HG03103 (cell line): Measurements from ENCODE around the gene COL20A1.
A peak's percentile ranks its signal among the peaks of the same experiment; 100 is the strongest.

Source experiments
- ATAC-seq: cut with Tn5 transposase; IDR thresholded peaks from one replicate; pipeline ENCODE4 v1.9.1; 2021; ENCODE audit warnings: low read depth; ENCODE audit not compliant: unreplicated experiment

COL20A1 gene

DNA sequence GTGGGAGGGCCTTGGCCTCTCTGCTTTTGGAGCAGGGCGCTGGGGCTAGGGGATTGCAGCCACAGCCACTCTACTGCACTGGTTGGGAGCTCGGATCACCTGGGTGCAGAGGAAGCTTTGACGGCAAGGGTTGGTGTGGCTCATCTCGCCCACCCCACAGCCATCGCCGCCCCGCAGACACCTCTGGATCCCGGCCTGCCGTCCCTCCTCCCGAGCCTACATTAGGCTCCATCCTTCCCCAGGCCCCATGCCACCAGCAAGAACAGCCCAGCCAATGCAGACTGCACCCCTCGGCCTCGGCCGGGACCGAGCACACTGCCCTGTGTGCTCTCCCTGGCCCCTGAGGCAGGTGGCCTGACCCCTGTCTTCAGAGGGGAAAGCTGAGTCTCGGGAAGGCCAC lies 32.5 kb upstream of the COL20A1 start:
- ATAC-seq, result no peak

GRCh38 chr20:63261060-63261794 lies 31.8 kb upstream of the COL20A1 start:
- ATAC-seq, result no peak

- ATAC-seq, result no peak
These were observed 31.0 kb upstream of the COL20A1 start for GRCh38 chr20:63261795-63262528.

DNA sequence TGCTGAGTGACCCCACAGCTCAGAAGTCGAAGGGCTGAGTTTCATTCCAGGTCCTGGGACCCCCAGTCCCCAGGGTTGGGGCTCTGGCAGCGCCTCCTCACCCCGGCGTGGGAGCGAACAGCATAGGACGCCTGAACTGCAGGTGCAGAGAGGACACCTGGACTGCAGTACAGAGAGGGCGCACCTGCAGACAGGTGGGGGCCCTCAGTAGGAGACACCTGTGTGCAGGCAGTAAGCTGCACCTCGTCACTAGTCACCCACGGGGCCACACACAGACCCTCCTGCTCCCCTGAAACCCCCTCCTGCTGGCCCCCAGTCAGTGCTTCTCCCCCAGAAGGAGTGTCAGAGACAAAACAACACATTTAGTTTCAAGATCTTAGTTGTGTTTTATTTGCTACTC lies 30.1 kb upstream of the COL20A1 start:
- no peak for ATAC-seq

GRCh38 chr20:63264000-63264399 lies 29.0 kb upstream of the COL20A1 start:
- no peak for ATAC-seq

- no peak for ATAC-seq
These were observed 28.5 kb upstream of the COL20A1 start for GRCh38 chr20:63264519-63264918.

DNA sequence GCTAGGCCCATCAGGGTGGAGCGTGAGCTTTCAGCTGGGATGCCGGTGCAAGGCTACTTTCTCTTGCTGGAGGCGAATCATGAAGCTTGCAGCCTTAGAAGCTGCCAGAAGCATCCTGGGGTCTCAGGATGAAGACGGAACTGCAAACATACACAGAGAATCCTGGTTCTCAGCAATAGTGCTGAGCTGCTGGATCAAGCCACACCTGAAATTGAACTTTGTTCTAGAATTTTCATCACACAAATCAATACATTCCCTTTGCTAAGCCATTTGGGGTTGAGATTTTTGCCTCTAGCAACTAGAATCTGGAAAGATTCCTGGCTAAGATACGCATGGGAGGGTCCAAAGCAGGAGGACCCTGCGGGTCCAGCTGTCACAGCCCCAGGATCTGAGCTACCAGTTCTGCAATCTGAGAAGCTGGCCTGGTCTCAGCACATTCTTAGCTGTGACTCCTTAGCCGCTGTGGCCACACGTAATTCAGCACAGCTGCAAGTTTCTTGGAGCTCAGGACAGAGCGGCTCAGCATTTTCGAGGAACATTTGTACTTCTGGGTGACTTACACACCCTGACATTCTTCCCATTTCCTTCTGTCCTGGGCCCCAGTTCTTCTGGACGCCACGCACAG lies 27.0 kb upstream of the COL20A1 start:
- no peak for ATAC-seq

- ATAC-seq, result no peak
These were observed 25.3 kb upstream of the COL20A1 start for GRCh38 chr20:63267691-63268090.

DNA sequence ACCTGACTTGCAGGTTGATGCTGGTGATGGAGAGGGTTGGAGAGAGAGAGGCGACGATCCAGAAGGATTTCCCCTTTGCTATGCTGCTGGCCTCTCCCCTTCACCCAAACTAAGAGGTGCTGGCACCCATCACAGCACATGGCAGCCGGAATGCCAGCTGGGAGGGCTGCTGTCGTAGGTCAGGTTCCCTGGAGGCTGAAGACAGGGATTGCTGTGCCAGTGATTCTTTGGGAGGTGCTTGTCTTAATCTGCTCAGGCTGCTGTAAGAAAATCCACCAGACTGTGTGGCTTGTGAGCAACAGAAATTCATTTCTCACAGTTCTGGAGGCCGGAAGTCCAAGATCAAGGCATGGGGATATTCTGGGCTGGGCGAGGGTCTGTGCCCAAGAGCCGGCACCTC lies 24.7 kb upstream of the COL20A1 start:
- ATAC-seq, result no peak

- ATAC-seq, result no peak
These were observed 24.1 kb upstream of the COL20A1 start for GRCh38 chr20:63268671-63269439.

DNA sequence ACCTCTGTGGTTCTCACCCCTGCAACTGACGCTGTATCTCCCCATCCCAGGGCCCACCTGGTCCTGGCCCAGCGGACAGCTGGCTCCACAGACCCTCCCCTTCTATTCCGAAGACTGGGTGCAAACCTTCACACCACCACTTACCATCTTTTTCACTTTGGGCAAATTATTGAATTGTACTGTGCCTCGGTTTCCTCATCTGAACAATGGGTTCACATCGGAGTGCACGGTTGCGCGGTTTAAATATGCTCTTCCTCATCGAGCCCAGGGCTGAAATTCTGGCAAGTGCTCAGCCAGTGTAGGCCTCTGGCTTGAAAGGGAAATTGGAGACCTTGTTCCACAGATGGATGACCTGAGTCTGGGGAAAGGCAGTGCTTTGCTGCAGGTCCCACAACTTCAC lies 23.3 kb upstream of the COL20A1 start:
- no peak for ATAC-seq

- ATAC-seq, result no peak
These were observed 22.2 kb upstream of the COL20A1 start for GRCh38 chr20:63270606-63271325.

- ATAC-seq, result peak; percentile 82
These were observed 20.6 kb upstream of the COL20A1 start, which contains the start of gene ARFGAP1 for GRCh38 chr20:63272105-63273058. ARFGAP1 (plus strand) TSS chr20:63272813; CDS start chr20:63275581, 2,768 bp downstream.

DNA sequence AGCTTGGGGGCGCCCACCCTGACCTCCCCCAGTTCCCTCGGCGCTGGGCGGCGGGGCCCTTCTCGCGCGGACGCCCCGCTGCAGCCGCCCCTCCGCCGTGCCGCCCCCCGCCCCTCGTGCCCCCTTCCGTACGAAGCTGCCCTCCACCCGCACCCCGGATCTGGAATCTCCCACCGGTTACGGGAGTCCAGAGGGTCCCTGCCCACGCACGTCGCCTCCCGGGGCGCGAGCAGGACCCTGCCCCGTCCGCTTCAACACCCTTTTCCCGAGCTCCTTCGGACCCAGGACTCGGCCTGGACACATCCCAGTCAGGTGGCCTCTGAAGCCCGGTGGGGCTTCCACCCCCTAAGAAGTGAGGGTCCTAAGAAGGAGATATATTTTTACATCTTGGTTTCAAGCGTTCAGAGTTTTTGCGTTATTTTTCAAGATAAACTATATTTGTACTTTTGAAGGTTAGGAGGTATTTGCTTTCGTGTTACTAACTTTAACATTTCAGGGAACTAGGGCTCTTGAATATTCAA lies 19.9 kb upstream of the COL20A1 start:
- ATAC-seq, result no peak

DNA sequence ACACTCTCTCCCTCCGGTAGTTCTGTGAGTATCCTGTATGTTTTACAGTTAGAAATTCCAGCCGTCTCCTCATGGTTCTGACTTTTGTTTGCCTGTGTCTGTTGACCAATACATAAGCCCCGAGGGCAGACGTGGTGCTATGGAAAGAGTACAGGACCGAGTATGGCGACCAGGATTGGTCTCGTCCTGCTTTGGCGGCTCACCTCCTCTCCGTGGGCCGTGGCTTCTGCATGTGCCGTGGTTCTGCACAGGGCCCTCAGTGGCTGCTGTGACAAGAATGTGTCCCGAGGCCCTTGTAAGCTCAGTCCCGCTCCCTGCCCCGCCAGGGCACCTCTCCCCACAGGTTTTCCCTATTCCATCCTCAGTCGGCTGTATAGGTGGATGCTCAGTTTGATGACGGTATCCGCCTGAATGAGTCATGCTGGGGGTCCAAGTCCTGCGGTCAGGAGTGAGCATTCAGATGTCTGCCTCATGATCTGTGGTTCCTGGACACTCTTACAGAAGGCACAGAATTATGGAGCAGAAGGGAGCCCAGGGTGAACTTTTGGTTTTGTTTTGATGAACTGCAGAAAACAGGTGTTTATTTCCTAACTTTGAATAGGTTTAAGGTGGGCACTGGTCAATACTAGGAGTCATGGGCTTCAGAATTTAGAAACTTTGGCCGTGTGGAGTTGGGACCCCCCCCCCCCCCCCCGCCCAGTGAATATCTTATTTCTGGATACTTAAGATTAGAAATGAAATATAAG lies 19.2 kb upstream of the COL20A1 start:
- ATAC-seq, result no peak

DNA sequence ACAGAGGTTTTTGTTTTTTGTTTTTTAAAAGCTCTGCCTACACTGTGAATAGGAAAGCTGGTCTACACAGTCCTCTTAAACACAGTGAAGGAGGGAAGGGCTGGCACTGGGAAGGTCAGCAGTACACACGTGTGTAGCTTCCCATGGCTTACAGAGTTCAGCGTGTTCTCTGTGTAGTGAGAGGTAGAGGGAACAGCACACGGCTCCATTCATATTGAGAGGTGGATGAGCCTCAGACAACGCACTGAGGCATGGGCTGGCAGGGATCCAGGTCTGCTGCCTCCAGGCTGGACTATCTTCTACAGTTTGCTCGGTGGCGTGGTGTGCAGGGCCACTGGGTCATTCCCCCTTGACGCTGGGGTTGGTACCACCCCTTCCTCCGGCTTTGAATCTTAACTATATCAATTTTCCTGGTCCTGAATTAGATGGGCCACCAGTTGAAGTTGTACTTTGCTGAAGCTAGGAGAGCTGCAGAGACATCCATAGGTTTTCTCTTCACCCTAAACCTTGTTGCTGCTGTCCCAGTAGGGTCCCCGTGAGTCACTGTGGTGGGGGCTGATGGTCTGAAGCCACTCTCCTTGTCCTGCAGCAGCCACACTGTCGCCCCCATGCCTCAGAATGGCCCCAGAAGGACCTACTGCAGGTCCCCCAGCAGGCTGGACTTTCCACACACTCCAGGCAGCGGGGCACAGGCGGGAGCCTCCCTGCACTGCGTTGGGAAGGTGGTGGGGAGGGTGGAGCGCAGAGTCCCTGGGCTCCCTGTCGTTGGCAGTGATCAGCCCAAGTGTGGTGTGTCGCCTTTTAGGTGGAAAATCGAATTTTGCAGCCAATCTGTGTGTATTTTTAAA lies 18.4 kb upstream of the COL20A1 start:
- ATAC-seq, result no peak

DNA sequence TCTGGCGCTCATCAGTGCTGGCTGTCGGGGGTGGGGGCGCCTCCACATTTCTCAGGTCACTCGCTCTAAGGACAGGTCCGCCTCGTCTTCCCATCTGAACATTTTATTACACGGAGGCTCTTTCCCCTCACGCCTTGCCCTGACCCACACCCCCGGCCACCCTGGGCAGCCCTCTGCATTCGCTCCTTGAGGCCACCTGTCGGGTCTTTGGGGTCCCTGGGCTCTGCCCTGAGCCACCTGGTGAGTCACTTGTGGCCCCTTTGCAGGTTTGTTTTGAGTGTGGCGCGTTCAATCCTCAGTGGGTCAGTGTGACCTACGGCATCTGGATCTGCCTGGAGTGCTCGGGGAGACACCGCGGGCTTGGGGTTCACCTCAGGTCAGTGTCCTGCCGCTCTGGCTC lies 17.2 kb upstream of the COL20A1 start:
- ATAC-seq, result no peak
